Karpas-422 (cell line): Measurements from ENCODE around the gene CTNNBL1. TPM values are rescaled to one million over a fixed set of nuclear protein-coding genes. Genes with fewer than 3 reads are reported as not detected.

Source experiments
- DNase-seq: peaks from one replicate; pipeline ENCODE4 v3.0.0-alpha.2; 2015
- H2AFZ ChIP-seq: fragments of 200-600 bp; sonication (generic); 2 replicates; pipeline ENCODE4 v1.6.1; 2014; ENCODE audit warnings: antibody characterized with exemption, low read length, mixed read lengths
- H3K27ac ChIP-seq: fragments of 200-600 bp; sonication (generic); 2 replicates; pipeline ENCODE4 v1.5.1; 2014; ENCODE audit warnings: mild to moderate bottlenecking, low read length, moderate library complexity
- H3K27me3 ChIP-seq: fragments of 200-600 bp; sonication (generic); 2 replicates; pipeline ENCODE4 v1.6.1; 2014; ENCODE audit warnings: low read length, mixed read lengths
- H3K36me3 ChIP-seq: fragments of 200-600 bp; sonication (generic); 2 replicates; pipeline ENCODE4 v1.6.1; 2014; ENCODE audit warnings: low read length, mixed read lengths; ENCODE audit not compliant: insufficient read depth
- H3K4me1 ChIP-seq: fragments of 200-600 bp; sonication (generic); 2 replicates; pipeline ENCODE4 v1.6.1; 2014; ENCODE audit warnings: mild to moderate bottlenecking, low read length, mixed read lengths
- H3K4me2 ChIP-seq: fragments of 200-600 bp; sonication (generic); 2 replicates; pipeline ENCODE4 v1.6.1; 2014; ENCODE audit warnings: low read length, low read depth, mild to moderate bottlenecking; ENCODE audit not compliant: poor library complexity, severe bottlenecking
- H3K4me3 ChIP-seq: fragments of 200-600 bp; sonication (generic); 2 replicates; pipeline ENCODE4 v1.5.1; 2014; ENCODE audit warnings: mild to moderate bottlenecking, antibody characterized with exemption, low read length, mixed read lengths
- H3K79me2 ChIP-seq: fragments of 200-600 bp; sonication (generic); 2 replicates; pipeline ENCODE4 v1.6.1; 2014; ENCODE audit warnings: mild to moderate bottlenecking, low read length, mixed read lengths
- H3K9ac ChIP-seq: fragments of 200-600 bp; sonication (generic); 2 replicates; pipeline ENCODE4 v1.6.0; 2014; ENCODE audit warnings: low read length
- H3K9me2 ChIP-seq: fragments of 200-600 bp; sonication (generic), shearing (Covaris generic); replicated peaks from 2 replicates; pipeline ENCODE4 v1.6.0; 2014; ENCODE audit warnings: mild to moderate bottlenecking, low read length, moderate library complexity; ENCODE audit not compliant: insufficient read depth
- H3K9me3 ChIP-seq: fragments of 300-700, 200-600 bp; sonication (generic); 2 replicates; pipeline ENCODE4 v1.6.1; 2014; ENCODE audit warnings: low read length, mixed read lengths
- H4K20me1 ChIP-seq: fragments of 200-600 bp; sonication (generic); 2 replicates; pipeline ENCODE4 v1.6.1; 2014; ENCODE audit warnings: mild to moderate bottlenecking, antibody characterized with exemption, low read length, low read depth; ENCODE audit not compliant: insufficient read depth
- total RNA-seq: library from RNA; depleted of rRNA; stranded (reverse); fragments of >200 nt; shearing (Covaris generic); gene quantifications from 2 replicates; pipeline ENCODE4 v1.2.3, GENCODE V29; 2014; ENCODE audit warnings: low replicate concordance

CTNNBL1 gene
- total RNA-seq, 1 experiment from 2014 or later: 70.0 TPM

DNA sequence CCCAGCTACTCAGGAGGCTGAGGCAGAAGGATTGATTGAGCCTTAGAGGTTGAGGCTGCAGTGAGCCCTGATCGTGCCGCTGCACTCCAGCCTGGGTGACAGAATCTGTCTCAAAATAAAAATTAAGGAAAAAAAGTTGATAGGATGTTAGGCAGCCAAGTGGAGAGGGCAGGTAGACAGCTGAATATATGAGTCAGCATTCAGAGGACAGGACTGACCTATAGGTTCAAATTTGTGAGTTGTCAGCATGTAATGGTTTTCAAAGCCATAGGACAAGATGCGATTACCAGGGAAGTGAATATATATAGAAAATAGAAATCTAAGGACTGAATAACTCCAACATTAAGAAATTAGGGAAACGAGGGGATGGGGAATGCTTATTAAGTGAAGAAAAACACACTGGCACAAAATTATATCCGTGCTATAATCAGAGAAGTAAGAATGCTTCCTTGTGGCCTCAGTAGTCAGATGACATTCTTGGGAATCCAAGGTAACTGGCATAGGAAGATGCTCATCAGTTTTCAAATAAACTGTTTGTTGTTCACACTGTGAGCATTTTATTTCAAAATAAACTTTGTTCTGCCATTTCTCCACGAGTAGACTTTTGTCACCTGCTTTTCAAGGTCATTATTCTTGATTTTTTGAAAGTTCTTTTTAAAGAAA is 145.1 kb downstream of the CTNNBL1 start:
- no peak overlapping the region for H3K4me3 ChIP-seq
- H3K79me2 ChIP-seq: peaks cover 43% of the 10 kb centered on the region
- no peaks in the 10 kb centered on the region for H3K27me3 ChIP-seq
- no peaks in the 10 kb centered on the region for H3K9me3 ChIP-seq
- no peaks in the 10 kb centered on the region; the same call in 1 of the 2 replicates for H3K9me2 ChIP-seq
- H2AFZ ChIP-seq: no peak overlapping the region
- DNase-seq: no peak
- H3K4me1 ChIP-seq: peaks cover 7% of the 10 kb centered on the region; the same call in 1 of the 2 replicates
- no peak overlapping the region for H3K27ac ChIP-seq
- H3K9ac ChIP-seq: no peak overlapping the region
- no peaks in the 10 kb centered on the region for H4K20me1 ChIP-seq
- peaks cover 12% of the 10 kb centered on the region; the same call in 1 of the 2 replicates for H3K36me3 ChIP-seq
- no peak overlapping the region for H3K4me2 ChIP-seq

GRCh38 chr20:37839432-37839827 is 145.6 kb downstream of the CTNNBL1 start:
- H3K27ac ChIP-seq: no peak overlapping the region
- H2AFZ ChIP-seq: no peak overlapping the region
- 0 out of 2 replicates have a peak, but pooled peaks cover 3% of the 10 kb centered on the region for H3K4me1 ChIP-seq
- no peak overlapping the region for H3K9ac ChIP-seq
- no peak overlapping the region for H3K4me2 ChIP-seq
- H3K9me2 ChIP-seq: no peaks in the 10 kb centered on the region; the same call in 1 of the 2 replicates
- H3K9me3 ChIP-seq: no peaks in the 10 kb centered on the region
- no peak overlapping the region for H3K4me3 ChIP-seq
- H3K79me2 ChIP-seq: peaks cover 38% of the 10 kb centered on the region
- DNase-seq: no peak
- peaks cover 12% of the 10 kb centered on the region; the same call in 1 of the 2 replicates for H3K36me3 ChIP-seq
- H4K20me1 ChIP-seq: no peaks in the 10 kb centered on the region
- H3K27me3 ChIP-seq: no peaks in the 10 kb centered on the region

DNA sequence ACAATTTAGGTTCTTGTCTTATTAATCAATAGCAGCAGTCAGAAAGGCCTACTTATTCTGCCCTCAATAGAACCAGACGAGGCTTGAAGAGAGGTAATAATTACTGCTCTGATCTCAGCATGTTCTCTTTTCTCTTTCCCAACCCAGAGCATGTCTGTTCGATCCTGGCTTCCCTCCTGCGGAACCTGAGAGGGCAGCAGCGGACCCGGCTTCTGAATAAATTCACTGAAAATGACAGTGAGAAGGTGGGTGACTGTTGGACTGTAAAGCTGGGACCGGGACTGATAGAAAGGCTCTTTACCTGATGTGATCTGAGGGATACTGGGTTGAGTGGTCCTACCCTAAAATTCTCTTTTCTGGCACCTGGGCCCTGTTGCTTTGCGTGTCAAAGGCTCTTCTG is 146.1 kb downstream of the CTNNBL1 start:
- no peak overlapping the region for H2AFZ ChIP-seq
- no peak overlapping the region for H3K4me2 ChIP-seq
- no peaks in the 10 kb centered on the region for H4K20me1 ChIP-seq
- H3K27me3 ChIP-seq: no peaks in the 10 kb centered on the region
- peaks cover 33% of the 10 kb centered on the region for H3K79me2 ChIP-seq
- H3K9me2 ChIP-seq: no peaks in the 10 kb centered on the region
- no peak for DNase-seq
- no peaks in the 10 kb centered on the region for H3K9me3 ChIP-seq
- no peak overlapping the region for H3K27ac ChIP-seq
- H3K4me1 ChIP-seq: 0 out of 2 replicates have a peak, but pooled peaks cover 3% of the 10 kb centered on the region
- H3K9ac ChIP-seq: no peak overlapping the region
- H3K4me3 ChIP-seq: no peak overlapping the region
- peaks cover 12% of the 10 kb centered on the region; the same call in 1 of the 2 replicates for H3K36me3 ChIP-seq

DNA sequence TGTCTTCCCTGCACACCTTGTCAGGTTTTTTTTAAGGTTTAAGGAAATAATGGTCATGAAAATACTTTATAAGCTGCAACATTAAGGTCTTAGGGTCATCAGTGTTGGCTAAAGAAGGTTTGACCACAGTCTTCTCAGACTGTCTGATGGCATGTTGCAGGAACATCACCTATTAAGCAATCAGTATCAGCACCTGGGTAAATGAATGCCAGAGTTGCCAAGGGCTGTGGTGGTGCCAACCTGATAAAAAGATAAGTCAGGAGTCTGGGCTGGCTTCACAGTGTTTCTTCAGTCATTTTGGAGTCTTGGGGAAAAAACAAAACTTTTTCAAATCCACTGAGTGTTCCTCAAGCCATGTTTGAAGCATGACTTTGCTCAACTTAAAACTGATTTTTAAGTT is 147.6 kb downstream of the CTNNBL1 start:
- Histone ChIP-seq H3K9me2 (no peaks in the 10 kb centered on the region), H3K79me2 (peaks cover 20% of the 10 kb centered on the region), H3K4me2 (no peak overlapping the region), H3K9ac (no peak overlapping the region), H2AFZ (no peak overlapping the region), H3K27ac (no peak overlapping the region), H3K4me1 (0 out of 2 replicates have a peak, but pooled peaks cover 3% of the 10 kb centered on the region), H3K36me3 (peaks cover 12% of the 10 kb centered on the region; the same call in 1 of the 2 replicates), H3K27me3 (no peaks in the 10 kb centered on the region), H4K20me1 (no peaks in the 10 kb centered on the region), H3K9me3 (no peaks in the 10 kb centered on the region), H3K4me3 (no peak overlapping the region)
- DNase-seq: no peak

- Histone ChIP-seq H3K27me3 (no peaks in the 10 kb centered on the region), H3K27ac (no peak overlapping the region), H3K4me2 (no peak overlapping the region), H4K20me1 (no peaks in the 10 kb centered on the region), H3K4me1 (0 out of 2 replicates have a peak, but pooled peaks cover 3% of the 10 kb centered on the region), H3K79me2 (peaks cover 14% of the 10 kb centered on the region; the same call in 1 of the 2 replicates), H2AFZ (no peak overlapping the region), H3K9me2 (no peaks in the 10 kb centered on the region), H3K36me3 (peaks cover 12% of the 10 kb centered on the region; the same call in 1 of the 2 replicates), H3K9me3 (no peaks in the 10 kb centered on the region), H3K9ac (no peak overlapping the region), H3K4me3 (no peak overlapping the region)
- DNase-seq: no peak
Observed at GRCh38 chr20:37841971-37842370, 148.1 kb downstream of the CTNNBL1 start.

- Histone ChIP-seq H3K27ac (no peak overlapping the region), H2AFZ (no peak overlapping the region), H3K27me3 (no peaks in the 10 kb centered on the region), H4K20me1 (no peaks in the 10 kb centered on the region), H3K4me2 (no peak overlapping the region), H3K9me3 (no peaks in the 10 kb centered on the region), H3K4me3 (no peak overlapping the region), H3K9me2 (no peaks in the 10 kb centered on the region), H3K36me3 (peaks cover 14% of the 10 kb centered on the region; the same call in 1 of the 2 replicates), H3K9ac (no peak overlapping the region), H3K4me1 (peaks cover 21% of the 10 kb centered on the region), H3K79me2 (peaks cover 1% of the 10 kb centered on the region; the same call in 1 of the 2 replicates)
- no peak for DNase-seq
Observed at GRCh38 chr20:37845241-37845681, 151.4 kb downstream of the CTNNBL1 start.

DNA sequence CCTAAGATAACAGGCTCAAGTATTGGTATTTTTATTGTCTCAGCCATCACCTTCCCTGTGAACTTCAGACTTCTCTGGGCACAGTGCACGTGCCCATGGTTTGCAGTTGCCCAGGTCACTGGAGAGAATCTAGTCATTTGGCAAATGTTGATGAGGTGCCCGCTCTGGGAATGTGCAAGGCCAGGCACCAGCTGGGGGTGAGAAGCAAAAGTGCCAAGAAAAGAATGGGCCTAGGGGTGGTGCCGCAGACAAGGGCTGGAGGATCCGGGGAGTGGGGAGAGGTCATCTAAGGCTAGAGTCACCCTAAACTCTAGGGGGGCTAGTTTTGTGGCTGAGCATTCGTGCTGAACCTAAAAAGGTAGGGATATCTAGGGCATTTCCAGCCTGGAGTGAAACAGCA is 152.0 kb downstream of the CTNNBL1 start:
- peaks cover 27% of the 10 kb centered on the region for H3K4me1 ChIP-seq
- H3K36me3 ChIP-seq: peaks cover 8% of the 10 kb centered on the region; the same call in 1 of the 2 replicates
- H3K9me3 ChIP-seq: no peaks in the 10 kb centered on the region
- no peaks in the 10 kb centered on the region for H4K20me1 ChIP-seq
- H3K4me2 ChIP-seq: no peak overlapping the region
- no peak for DNase-seq
- H3K27ac ChIP-seq: no peak overlapping the region
- no peak overlapping the region for H2AFZ ChIP-seq
- H3K4me3 ChIP-seq: no peak overlapping the region
- peaks cover 3% of the 10 kb centered on the region; the same call in 1 of the 2 replicates for H3K79me2 ChIP-seq
- no peaks in the 10 kb centered on the region for H3K9me2 ChIP-seq
- H3K9ac ChIP-seq: no peak overlapping the region
- H3K27me3 ChIP-seq: no peaks in the 10 kb centered on the region

DNA sequence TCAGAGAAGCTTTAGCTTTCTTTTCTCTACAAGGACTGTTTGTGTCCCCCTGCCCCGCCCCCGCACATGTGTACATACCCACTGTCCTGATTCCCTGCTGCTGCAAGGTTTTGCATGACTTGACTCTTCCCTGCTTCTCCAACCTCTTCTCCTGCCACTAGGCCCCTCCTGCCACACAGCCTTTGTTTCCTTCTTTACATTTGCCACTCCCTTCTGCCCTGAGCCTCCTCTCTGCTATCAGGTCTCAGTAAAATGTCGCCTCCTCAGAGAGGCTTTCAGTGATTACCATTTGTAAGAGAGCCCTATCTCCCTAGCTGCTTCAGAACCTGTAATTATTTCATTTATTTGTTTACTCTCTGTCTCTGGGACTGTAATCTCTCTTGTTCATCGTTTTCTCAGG is 152.7 kb downstream of the CTNNBL1 start:
- Histone ChIP-seq H3K4me2 (no peak overlapping the region), H3K9me3 (no peaks in the 10 kb centered on the region), H3K27ac (no peak overlapping the region), H2AFZ (no peak overlapping the region), H3K27me3 (no peaks in the 10 kb centered on the region), H3K36me3 (peaks cover 8% of the 10 kb centered on the region; the same call in 1 of the 2 replicates), H3K4me3 (no peak overlapping the region), H3K79me2 (peaks cover 3% of the 10 kb centered on the region; the same call in 1 of the 2 replicates), H3K9ac (no peak overlapping the region), H3K9me2 (no peaks in the 10 kb centered on the region), H3K4me1 (peaks cover 34% of the 10 kb centered on the region), H4K20me1 (no peaks in the 10 kb centered on the region)
- no peak for DNase-seq
